OCI-LY1 (cell line): ENCODE results near the gene CCDC50.

Experiments used
- H2AFZ ChIP-seq: fragments of 200-600 bp; sonication (generic), shearing (Covaris generic); 2 replicates; pipeline ENCODE4 v1.6.0; 2014; ENCODE audit warnings: antibody characterized with exemption, mild to moderate bottlenecking, low read length
- H3F3A ChIP-seq: fragments of 200-600 bp; sonication (generic), shearing (Covaris generic); 2 replicates; pipeline ENCODE4 v1.6.0; 2014; ENCODE audit warnings: mild to moderate bottlenecking, antibody characterized with exemption, low read length, moderate library complexity; ENCODE audit not compliant: insufficient read depth
- H3K27ac ChIP-seq: fragments of 200-600 bp; sonication (generic); 2 replicates; pipeline ENCODE4 v1.5.1; 2014; ENCODE audit warnings: low read length, mixed run types, mild to moderate bottlenecking, low read depth; ENCODE audit not compliant: poor library complexity, severe bottlenecking
- H3K27me3 ChIP-seq: fragments of 200-600 bp; sonication (generic); 2 replicates; pipeline ENCODE4 v1.6.0; 2014; ENCODE audit warnings: antibody characterized with exemption, mild to moderate bottlenecking, low read length, moderate library complexity; ENCODE audit not compliant: insufficient read depth
- H3K36me3 ChIP-seq: fragments of 200-600 bp; sonication (generic); 2 replicates; pipeline ENCODE4 v1.6.1; 2014; ENCODE audit warnings: mild to moderate bottlenecking, antibody characterized with exemption, low read length, moderate library complexity, mixed read lengths; ENCODE audit not compliant: insufficient read depth
- H3K4me1 ChIP-seq: fragments of 200-600 bp; sonication (generic); 2 replicates; pipeline ENCODE4 v1.5.1; 2014; ENCODE audit warnings: mild to moderate bottlenecking, low read length, moderate library complexity; ENCODE audit not compliant: insufficient read depth, severe bottlenecking
- H3K4me2 ChIP-seq: fragments of 200-600 bp; sonication (generic), shearing (Covaris generic); 2 replicates; pipeline ENCODE4 v1.6.1; 2014; ENCODE audit warnings: low read length
- H3K4me3 ChIP-seq: fragments of 200-600 bp; sonication (generic); 2 replicates; pipeline ENCODE4 v1.5.1; 2014; ENCODE audit warnings: low read length, low read depth, mild to moderate bottlenecking, mixed read lengths; ENCODE audit not compliant: poor library complexity, severe bottlenecking
- H3K79me2 ChIP-seq: fragments of 200-600 bp; shearing (Covaris generic); 2 replicates; pipeline ENCODE4 v1.6.1; 2016; ENCODE audit warnings: mixed run types, low read length, mixed read lengths; ENCODE audit not compliant: insufficient read depth
- H3K9ac ChIP-seq: fragments of 200-600 bp; sonication (generic), shearing (Covaris generic); 2 replicates; pipeline ENCODE4 v1.6.1; 2014; ENCODE audit warnings: mild to moderate bottlenecking, low read length, mixed read lengths
- H3K9me2 ChIP-seq: fragments of 200-600 bp; sonication (generic), shearing (Covaris generic); 2 replicates; pipeline ENCODE4 v1.6.1; 2014; ENCODE audit warnings: low read depth, mild to moderate bottlenecking, low read length, mixed read lengths
- H3K9me3 ChIP-seq: fragments of 200-600 bp; shearing (Covaris generic); 2 replicates; pipeline ENCODE4 v1.6.1; 2014; ENCODE audit warnings: low read length, mixed read lengths
- H4K20me1 ChIP-seq: fragments of 200-600 bp; sonication (generic), shearing (Covaris generic); 2 replicates; pipeline ENCODE4 v1.6.0; 2016; ENCODE audit warnings: mild to moderate bottlenecking, low read length; ENCODE audit not compliant: insufficient read depth
- EZH2 ChIP-seq: fragments of 200-600 bp; sonication (generic), shearing (Covaris generic); IDR thresholded peaks from 2 replicates; pipeline ENCODE4 v1.8.0; 2017; ENCODE audit warnings: borderline replicate concordance, mixed run types, mild to moderate bottlenecking, antibody characterized with exemption, low read length, moderate library complexity, mixed read lengths
- TF ChIP-seq, protein P1 (sequence below): fragments of 200-600 bp; sonication (generic), shearing (Covaris generic); IDR thresholded peaks from 2 replicates; pipeline ENCODE4 v1.5.1; 2017; ENCODE audit warnings: mild to moderate bottlenecking, antibody characterized with exemption, low read length, moderate library complexity, mixed read lengths

The CCDC50 gene

DNA sequence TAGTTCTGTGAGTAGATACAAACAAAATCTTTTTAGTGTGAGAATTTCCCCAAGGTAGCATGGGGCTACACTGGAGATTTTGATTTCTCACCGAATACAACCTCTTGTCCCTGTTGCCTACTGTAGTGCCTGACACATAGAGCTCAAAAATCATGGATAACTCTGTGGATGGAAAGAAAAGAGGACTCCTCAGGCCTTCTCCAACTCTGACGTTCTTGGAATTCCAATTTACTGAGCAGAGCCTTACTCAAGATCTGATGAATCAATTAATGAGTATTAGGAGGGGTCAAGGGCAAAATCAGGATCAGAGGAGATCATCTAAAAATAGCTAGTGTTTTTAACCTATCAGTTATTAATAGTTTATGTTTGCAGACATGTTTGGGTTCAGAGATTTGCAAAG, 85.1 kb downstream of the CCDC50 start:
- no peak overlapping the region for H3K27ac ChIP-seq
- H3K9me2 ChIP-seq: no peaks in the 10 kb centered on the region
- H2AFZ ChIP-seq: no peak overlapping the region

DNA sequence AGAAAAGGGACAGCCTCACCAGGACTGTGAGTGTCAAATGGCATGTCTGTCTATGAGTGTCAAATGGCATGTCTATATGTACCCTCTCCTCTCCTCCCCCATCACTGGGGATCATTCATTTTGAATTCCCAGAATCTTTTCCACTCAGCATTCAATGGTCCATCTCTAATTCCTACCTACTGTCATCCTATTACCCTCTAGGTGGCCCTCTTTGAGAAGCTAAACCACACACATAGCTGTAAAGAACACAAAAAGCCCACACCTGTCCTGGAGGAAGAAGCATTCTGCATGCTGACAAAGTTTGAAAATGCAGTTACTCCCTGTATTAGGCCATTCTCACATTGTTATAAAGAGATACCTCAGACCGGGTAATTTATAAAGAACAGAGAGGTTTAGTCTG, 85.5 kb downstream of the CCDC50 start:
- no peaks in the 10 kb centered on the region for H3K27me3 ChIP-seq
- H3K4me3 ChIP-seq: no peak overlapping the region
- no peaks in the 10 kb centered on the region for H3K36me3 ChIP-seq
- H3K4me1 ChIP-seq: no peaks in the 10 kb centered on the region
- no peak overlapping the region for H3K27ac ChIP-seq
- no peaks in the 10 kb centered on the region for H3F3A ChIP-seq
- TF ChIP-seq, protein P1, sequence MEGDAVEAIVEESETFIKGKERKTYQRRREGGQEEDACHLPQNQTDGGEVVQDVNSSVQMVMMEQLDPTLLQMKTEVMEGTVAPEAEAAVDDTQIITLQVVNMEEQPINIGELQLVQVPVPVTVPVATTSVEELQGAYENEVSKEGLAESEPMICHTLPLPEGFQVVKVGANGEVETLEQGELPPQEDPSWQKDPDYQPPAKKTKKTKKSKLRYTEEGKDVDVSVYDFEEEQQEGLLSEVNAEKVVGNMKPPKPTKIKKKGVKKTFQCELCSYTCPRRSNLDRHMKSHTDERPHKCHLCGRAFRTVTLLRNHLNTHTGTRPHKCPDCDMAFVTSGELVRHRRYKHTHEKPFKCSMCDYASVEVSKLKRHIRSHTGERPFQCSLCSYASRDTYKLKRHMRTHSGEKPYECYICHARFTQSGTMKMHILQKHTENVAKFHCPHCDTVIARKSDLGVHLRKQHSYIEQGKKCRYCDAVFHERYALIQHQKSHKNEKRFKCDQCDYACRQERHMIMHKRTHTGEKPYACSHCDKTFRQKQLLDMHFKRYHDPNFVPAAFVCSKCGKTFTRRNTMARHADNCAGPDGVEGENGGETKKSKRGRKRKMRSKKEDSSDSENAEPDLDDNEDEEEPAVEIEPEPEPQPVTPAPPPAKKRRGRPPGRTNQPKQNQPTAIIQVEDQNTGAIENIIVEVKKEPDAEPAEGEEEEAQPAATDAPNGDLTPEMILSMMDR: no peak
- TF ChIP-seq EZH2: no peak
- no peaks in the 10 kb centered on the region for H4K20me1 ChIP-seq
- H3K9ac ChIP-seq: no peak overlapping the region
- no peaks in the 10 kb centered on the region for H3K79me2 ChIP-seq
- H2AFZ ChIP-seq: no peak overlapping the region
- no peaks in the 10 kb centered on the region for H3K9me3 ChIP-seq
- H3K4me2 ChIP-seq: no peak overlapping the region
- H3K9me2 ChIP-seq: no peaks in the 10 kb centered on the region

More for the DNA sequence above, 85.1 kb downstream of the CCDC50 start:
- Histone ChIP-seq H3K4me2 (no peak overlapping the region), H3K4me1 (no peaks in the 10 kb centered on the region), H3K79me2 (no peaks in the 10 kb centered on the region), H3K27me3 (no peaks in the 10 kb centered on the region), H3K9me3 (no peaks in the 10 kb centered on the region), H4K20me1 (no peaks in the 10 kb centered on the region), H3F3A (no peaks in the 10 kb centered on the region), H3K9ac (no peak overlapping the region), H3K36me3 (no peaks in the 10 kb centered on the region), H3K4me3 (no peak overlapping the region)
- TF ChIP-seq, protein P1: no peak
- no peak for TF ChIP-seq EZH2

DNA sequence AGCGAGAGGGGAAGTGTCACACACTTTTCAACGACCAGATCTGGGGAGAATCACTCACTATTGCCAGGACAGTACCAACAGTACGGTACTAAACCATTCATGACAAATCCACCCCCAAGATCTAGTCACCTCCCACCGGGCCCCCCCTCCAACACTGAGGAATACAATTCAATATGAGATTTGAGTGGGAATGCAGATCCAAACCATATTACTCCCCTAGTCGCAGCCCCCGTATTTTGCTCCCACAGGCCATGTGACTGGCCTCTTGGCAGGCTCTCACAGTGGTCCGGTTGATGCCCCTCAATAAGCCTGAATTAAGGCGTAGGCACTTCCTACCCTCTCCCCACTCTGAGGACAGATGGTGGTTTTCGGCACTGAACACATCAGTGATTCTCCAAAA, 86.4 kb downstream of the CCDC50 start:
- no peaks in the 10 kb centered on the region for H3K9me2 ChIP-seq
- H4K20me1 ChIP-seq: no peaks in the 10 kb centered on the region
- H3F3A ChIP-seq: no peaks in the 10 kb centered on the region
- no peaks in the 10 kb centered on the region for H3K27me3 ChIP-seq
- H3K36me3 ChIP-seq: no peaks in the 10 kb centered on the region
- no peaks in the 10 kb centered on the region for H3K4me1 ChIP-seq
- TF ChIP-seq EZH2: no peak
- TF ChIP-seq, protein P1: no peak
- H3K27ac ChIP-seq: no peak overlapping the region
- H3K9me3 ChIP-seq: no peaks in the 10 kb centered on the region
- H3K9ac ChIP-seq: no peak overlapping the region
- H3K4me3 ChIP-seq: no peak overlapping the region
- no peak overlapping the region for H2AFZ ChIP-seq
- no peak overlapping the region for H3K4me2 ChIP-seq
- no peaks in the 10 kb centered on the region for H3K79me2 ChIP-seq

DNA sequence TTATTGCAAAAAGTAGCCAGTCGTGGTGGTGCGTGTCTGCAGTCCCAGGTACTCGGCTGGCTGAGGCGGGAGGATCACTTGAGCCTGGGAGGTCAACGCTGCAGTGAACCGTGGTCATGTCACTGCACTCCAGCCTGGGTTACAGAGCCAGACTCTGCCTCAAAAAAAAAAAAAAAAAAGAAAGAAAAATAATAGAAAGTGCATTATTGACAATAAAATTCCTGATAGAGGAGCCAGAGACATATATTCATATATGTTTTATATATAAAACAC, 88.2 kb downstream of the CCDC50 start:
- TF ChIP-seq EZH2: no peak
- TF ChIP-seq, protein P1: no peak
- no peaks in the 10 kb centered on the region for H3K9me2 ChIP-seq
- no peak overlapping the region for H3K9ac ChIP-seq
- no peak overlapping the region for H3K27ac ChIP-seq
- H4K20me1 ChIP-seq: no peaks in the 10 kb centered on the region
- no peak overlapping the region for H3K4me3 ChIP-seq
- H3K9me3 ChIP-seq: no peaks in the 10 kb centered on the region
- no peaks in the 10 kb centered on the region for H3K4me1 ChIP-seq
- no peaks in the 10 kb centered on the region for H3K36me3 ChIP-seq
- H3K4me2 ChIP-seq: no peak overlapping the region
- H3K27me3 ChIP-seq: no peaks in the 10 kb centered on the region
- no peak overlapping the region for H2AFZ ChIP-seq
- H3K79me2 ChIP-seq: no peaks in the 10 kb centered on the region
- no peaks in the 10 kb centered on the region for H3F3A ChIP-seq
